WI38 (cell line): ENCODE measurements around the gene ERRFI1.
"Not testable (repeated sequence)": the region's sequence is repeated elsewhere in the genome, so short reads cannot be mapped to it uniquely, and the experiment has no call there.

Experiments used
- H3K4me3 ChIP-seq: 2 replicates; pipeline ENCODE4 v1.5.1; 2011; ENCODE audit warnings: low read depth, mild to moderate bottlenecking, control low read depth, low read length
- TF ChIP-seq, protein P1 (sequence below): IDR thresholded peaks from 2 replicates; pipeline ENCODE4 v1.5.1; 2012; ENCODE audit warnings: low read depth, mild to moderate bottlenecking, control low read depth, low read length

The ERRFI1 gene

DNA sequence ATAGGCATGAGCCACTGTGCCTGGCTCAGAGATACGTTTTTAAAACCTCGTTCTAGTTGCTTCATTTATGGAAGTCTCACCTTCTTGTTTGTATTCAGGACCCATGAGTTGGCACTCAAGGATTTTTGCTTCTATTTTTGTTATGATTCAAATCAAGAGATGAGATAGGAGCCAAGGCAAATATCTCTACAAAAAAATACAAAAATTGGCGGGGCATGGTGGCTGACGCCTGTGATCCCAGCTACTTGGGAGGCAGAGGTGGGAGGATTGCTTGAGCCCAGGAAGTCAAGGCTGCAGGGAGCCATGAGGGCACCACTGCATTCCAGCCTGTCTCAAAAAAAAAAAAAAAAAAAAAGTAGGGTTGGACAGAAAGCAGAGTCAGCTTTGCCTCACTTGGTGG, 36.8 kb upstream of the ERRFI1 start:
- H3K4me3 ChIP-seq = no peak overlapping the region
- TF ChIP-seq, protein P1, sequence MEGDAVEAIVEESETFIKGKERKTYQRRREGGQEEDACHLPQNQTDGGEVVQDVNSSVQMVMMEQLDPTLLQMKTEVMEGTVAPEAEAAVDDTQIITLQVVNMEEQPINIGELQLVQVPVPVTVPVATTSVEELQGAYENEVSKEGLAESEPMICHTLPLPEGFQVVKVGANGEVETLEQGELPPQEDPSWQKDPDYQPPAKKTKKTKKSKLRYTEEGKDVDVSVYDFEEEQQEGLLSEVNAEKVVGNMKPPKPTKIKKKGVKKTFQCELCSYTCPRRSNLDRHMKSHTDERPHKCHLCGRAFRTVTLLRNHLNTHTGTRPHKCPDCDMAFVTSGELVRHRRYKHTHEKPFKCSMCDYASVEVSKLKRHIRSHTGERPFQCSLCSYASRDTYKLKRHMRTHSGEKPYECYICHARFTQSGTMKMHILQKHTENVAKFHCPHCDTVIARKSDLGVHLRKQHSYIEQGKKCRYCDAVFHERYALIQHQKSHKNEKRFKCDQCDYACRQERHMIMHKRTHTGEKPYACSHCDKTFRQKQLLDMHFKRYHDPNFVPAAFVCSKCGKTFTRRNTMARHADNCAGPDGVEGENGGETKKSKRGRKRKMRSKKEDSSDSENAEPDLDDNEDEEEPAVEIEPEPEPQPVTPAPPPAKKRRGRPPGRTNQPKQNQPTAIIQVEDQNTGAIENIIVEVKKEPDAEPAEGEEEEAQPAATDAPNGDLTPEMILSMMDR = no peak

DNA sequence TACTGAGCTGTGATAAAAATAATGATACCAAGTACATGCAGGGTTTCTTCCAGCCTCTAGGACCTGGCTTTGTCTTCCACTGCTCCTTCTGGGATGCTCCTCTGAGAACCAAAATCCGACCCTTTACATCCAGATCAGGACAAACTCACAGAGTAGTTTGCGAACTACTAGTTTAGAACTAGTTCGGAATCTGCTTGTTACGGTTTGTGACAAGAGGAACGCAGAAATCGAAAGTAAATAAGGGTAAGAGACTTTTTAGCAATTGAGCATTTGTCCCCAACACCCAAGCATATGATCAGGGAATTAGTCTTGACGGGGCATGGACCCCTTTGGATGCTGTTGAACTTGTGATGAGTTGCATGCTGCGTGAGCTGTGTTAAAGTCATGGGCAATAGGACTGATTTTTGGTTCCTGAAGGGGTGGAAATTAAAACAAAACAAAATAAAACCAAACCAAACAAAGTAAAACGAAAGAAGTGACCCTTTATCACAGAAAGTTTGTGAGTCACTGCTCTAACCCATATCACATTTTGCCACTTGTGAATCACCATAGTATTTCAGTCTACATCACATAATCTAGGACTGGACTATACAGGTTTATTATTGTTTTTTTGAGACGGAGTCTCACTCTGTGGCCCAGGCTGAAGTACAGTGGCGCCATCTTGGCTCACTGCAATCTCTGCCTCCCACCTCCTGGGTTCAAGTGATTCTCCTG, 35.7 kb upstream of the ERRFI1 start:
- TF ChIP-seq, protein P1 = no peak
- peak overlapping the region; percentile 21 for H3K4me3 ChIP-seq

DNA sequence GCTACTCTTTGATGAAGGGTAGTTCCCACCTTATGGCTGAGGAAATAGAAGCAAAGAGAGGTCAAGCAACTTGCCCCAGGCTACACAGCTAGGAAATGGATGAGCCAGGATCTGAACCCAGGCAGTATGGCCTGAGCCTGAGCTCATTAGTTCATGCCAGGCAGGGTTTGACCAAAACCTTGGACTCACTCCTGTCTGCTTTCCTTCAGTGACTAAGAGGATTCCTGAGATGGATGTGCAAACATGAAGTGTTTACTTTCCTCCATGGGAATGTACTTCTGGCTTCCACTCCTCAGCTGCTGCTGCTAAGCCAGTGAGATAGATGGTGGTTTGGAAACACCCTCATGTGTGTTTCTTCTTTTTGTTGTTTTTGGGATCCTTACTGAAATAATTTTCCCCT, 35.1 kb upstream of the ERRFI1 start:
- TF ChIP-seq, protein P1 = no peak
- H3K4me3 ChIP-seq = no peak overlapping the region

DNA sequence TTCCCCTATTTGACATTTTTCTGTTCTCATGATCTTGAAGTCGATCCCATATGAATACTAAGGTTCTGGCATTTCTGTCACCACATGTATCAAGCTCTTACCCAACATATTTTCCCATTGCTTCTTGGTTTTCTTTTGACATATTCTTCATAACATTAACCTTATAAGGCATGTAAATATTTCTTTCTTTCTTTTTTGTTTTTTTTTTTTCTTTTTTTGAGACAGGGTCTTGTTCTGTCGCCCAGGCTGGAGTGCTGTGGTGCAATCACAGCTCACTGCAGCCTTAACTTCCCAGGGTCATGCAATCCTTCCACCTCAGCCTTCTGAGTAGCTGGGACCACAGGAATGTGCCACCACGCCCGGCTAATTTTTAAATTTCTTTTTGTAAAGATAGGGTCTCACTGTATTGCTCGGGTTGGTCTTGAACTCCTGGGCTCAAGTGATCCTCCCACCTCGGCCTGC, 33.1 kb upstream of the ERRFI1 start:
- no peak overlapping the region for H3K4me3 ChIP-seq
- TF ChIP-seq, protein P1 = no peak

DNA sequence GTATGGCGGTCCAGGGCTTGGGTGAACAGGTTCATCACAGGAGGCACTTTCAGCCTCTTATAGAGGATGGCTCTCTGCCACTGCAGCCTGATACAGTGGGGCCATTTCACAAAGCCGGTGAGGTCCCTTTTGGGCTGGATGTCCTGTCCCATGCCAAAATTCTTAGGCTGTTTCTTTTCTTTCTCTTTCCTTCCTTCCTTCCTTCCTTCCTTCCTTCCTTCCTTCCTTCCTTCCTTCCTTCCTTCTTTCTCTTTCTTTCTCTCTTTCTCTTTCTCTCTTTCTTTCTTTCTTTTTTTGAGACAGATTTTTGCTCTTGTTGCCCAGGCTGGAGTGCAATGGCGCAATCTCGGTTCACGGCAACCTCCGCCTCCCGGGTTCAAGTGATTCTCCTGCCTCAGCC, 31.7 kb upstream of the ERRFI1 start:
- not testable (repeated sequence) for H3K4me3 ChIP-seq

DNA sequence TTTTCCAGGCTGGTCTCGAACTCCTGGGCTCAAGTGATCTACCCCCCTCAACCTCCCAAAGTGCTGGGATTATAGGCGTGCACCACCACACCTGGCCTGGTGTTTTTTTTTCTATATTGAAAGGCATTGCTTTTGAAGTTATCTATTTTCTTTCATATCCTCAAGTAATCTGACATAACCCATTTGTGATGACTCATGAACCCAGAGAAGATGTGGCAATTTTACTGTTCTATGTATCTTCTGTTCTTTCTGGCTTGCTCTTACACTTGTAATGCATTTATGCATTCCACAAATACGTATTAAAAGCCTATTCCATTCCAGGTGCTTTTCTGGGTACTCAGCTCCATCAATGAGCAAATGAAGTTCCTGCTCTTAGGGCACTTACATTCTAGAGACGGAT, 29.9 kb upstream of the ERRFI1 start:
- TF ChIP-seq, protein P1 = no peak
- no peak overlapping the region for H3K4me3 ChIP-seq

DNA sequence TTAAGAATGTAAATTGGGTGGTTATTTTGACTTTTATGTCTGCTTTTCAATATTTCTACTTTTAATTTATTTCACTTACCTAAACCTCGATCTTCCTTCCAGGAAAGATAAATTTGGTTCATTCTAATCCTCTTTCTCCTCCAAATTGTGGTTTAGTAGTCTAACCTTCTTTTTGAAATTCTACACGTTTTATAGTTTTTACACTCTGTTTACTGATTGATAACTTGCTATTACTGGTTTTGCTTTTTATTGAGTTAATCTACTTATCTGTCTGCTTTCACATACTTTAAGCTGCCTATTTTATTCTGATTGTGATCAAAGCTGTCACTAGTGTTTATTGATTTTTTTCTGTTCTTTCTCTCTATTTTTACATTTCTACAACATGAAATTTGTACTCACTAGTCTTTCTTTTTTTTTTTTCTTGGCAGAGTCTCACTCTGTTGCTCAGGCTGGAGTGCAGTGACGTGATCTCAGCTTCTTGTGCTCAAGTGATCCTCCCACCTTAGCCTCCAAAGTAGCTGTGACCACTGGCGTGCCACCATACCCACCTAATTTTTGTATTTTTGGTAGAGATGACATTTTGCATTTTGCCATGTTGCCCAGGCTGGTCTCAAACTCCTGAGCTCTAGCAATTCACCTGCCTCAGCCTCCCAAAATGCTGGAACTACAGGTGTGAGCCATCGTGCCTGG, 27.9 kb upstream of the ERRFI1 start:
- TF ChIP-seq, protein P1 = no peak
- no peak overlapping the region for H3K4me3 ChIP-seq

DNA sequence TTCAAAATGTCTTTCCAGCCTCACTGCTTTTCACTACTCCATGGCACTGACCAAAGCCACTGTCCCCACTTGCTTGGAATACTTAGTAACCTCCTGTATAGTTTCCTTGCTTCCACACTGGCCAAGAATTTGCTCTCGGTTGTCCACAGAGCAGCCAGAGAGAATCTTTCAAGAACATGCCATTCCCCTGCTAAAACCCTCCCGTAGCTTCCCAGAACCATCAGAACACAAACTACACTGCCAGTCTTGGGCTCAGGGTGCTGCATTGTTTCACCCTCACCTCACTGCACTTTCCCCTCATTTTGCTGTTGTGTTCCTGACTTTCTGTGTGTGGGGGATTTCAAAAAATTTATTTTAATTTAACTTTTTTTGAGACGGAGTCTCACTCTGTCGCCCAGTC, 25.5 kb upstream of the ERRFI1 start:
- TF ChIP-seq, protein P1 = no peak
- no peak overlapping the region for H3K4me3 ChIP-seq

DNA sequence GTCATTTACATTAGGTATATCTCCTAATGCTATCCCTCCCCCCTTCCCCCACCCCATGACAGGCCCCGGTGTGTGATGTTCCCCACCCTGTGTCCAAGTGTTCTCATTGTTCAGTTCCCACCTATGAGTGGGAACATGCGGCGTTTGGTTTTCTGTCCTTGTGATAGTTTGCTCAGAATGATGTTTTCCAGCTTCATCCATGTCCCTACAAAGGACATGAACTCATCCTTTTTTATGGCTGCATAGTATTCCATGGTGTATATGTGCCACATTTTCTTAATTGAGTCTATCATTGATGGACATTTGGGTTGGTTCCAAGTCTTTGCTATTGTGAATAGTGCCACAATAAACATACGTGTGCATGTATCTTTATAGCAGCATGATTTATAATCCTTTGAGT, 23.1 kb upstream of the ERRFI1 start:
- not testable (repeated sequence) for H3K4me3 ChIP-seq
